Activated CD4-positive, alpha-beta memory T cell treated with anti-CD3 and anti-CD28 coated beads for 36 hours (primary cell): ENCODE results near the gene LRMDA. TPM values are rescaled to one million over a fixed set of nuclear protein-coding genes. Genes with fewer than 3 reads are reported as not detected.

Source experiments
- CTCF ChIA-PET: fragments of 350-600 bp; sonication (Branson Sonifier 250); formaldehyde crosslinking; loops from one replicate; lab custom pipeline; 2021; ENCODE audit warnings: antibody characterized with exemption, inconsistent platforms; lab: Charles Lee
- POLR2A ChIA-PET: fragments of 350-600 bp; sonication (Branson Sonifier 250); formaldehyde crosslinking; loops from one replicate; lab custom pipeline; 2021; ENCODE audit warnings: antibody characterized with exemption; lab: Charles Lee
- DNase-seq: peaks from one replicate; pipeline ENCODE4 v3.0.0-alpha.2; 2020
- H3K27ac Mint-ChIP-seq: one replicate; pipeline ENCODE4 v1.8.0; 2021; ENCODE audit warnings: mixed read lengths
- H3K27me3 Mint-ChIP-seq: one replicate; pipeline ENCODE4 v1.8.0; 2021; ENCODE audit warnings: mixed read lengths
- H3K36me3 Mint-ChIP-seq: one replicate; pipeline ENCODE4 v1.8.0; 2021; ENCODE audit warnings: mixed read lengths
- H3K4me1 Mint-ChIP-seq: one replicate; pipeline ENCODE4 v1.8.0; 2021; ENCODE audit warnings: low read depth, mixed read lengths
- H3K4me3 Mint-ChIP-seq: one replicate; pipeline ENCODE4 v1.8.0; 2021; ENCODE audit warnings: mild to moderate bottlenecking, mixed read lengths
- H3K9me3 Mint-ChIP-seq: one replicate; pipeline ENCODE4 v1.8.0; 2021; ENCODE audit warnings: mixed read lengths
- intact Hi-C: fragments of 100-400 bp; cut with micrococcal nuclease; formaldehyde crosslinking; loops from one replicate; pipeline ENCODE4 v1.15.1; 2023
- total RNA-seq, 2 experiments: library from RNA; stranded (reverse); gene quantifications; one replicate each; pipeline ENCODE4 v1.2.3, GENCODE V29; 2021

The LRMDA gene
- total RNA-seq, 2 experiments from 2014 or later, result not detected

GRCh38 chr10:75528392-75528791 lies 97.0 kb downstream of the LRMDA start:
- no peak overlapping the region for H3K27ac Mint-ChIP-seq
- H3K4me1 Mint-ChIP-seq, result no peaks in the 10 kb centered on the region
- no peaks in the 10 kb centered on the region for H3K36me3 Mint-ChIP-seq
- intact Hi-C loops, result no loop called here
- no peaks in the 10 kb centered on the region for H3K9me3 Mint-ChIP-seq
- peaks cover 8% of the 10 kb centered on the region for H3K27me3 Mint-ChIP-seq
- no peak overlapping the region for H3K4me3 Mint-ChIP-seq
- no peak for DNase-seq
- CTCF ChIA-PET, result no interaction called here
- POLR2A ChIA-PET, result no interaction called here

- Mint-ChIP-seq H3K27me3 (peaks cover 5% of the 10 kb centered on the region), H3K9me3 (no peaks in the 10 kb centered on the region), H3K27ac (no peak overlapping the region), H3K36me3 (no peaks in the 10 kb centered on the region), H3K4me3 (no peak overlapping the region), H3K4me1 (no peaks in the 10 kb centered on the region)
- ChIA-PET CTCF (no interaction called here), POLR2A (no interaction called here)
- intact Hi-C loops, result no loop called here
- no peak for DNase-seq
Measured at GRCh38 chr10:75530299-75530698, 98.9 kb downstream of the LRMDA start.

GRCh38 chr10:75531571-75532031 lies 100.2 kb downstream of the LRMDA start:
- CTCF ChIA-PET, result no interaction called here
- POLR2A ChIA-PET, result no interaction called here
- no peaks in the 10 kb centered on the region for H3K36me3 Mint-ChIP-seq

GRCh38 chr10:75532253-75532924 lies 101.0 kb downstream of the LRMDA start:
- DNase-seq, result no peak
- Mint-ChIP-seq H3K27ac (no peak overlapping the region), H3K4me1 (no peaks in the 10 kb centered on the region), H3K36me3 (no peaks in the 10 kb centered on the region), H3K27me3 (peaks cover 5% of the 10 kb centered on the region), H3K9me3 (no peaks in the 10 kb centered on the region), H3K4me3 (no peak overlapping the region)
- ChIA-PET CTCF (no interaction called here), POLR2A (no interaction called here)
- intact Hi-C loops, result no loop called here

More at GRCh38 chr10:75531571-75532031, 100.2 kb downstream of the LRMDA start:
- DNase-seq, result no peak
- intact Hi-C loops, result no loop called here
- no peak overlapping the region for H3K27ac Mint-ChIP-seq
- peaks cover 7% of the 10 kb centered on the region for H3K27me3 Mint-ChIP-seq
- H3K4me1 Mint-ChIP-seq, result no peaks in the 10 kb centered on the region
- no peak overlapping the region for H3K4me3 Mint-ChIP-seq
- H3K9me3 Mint-ChIP-seq, result no peaks in the 10 kb centered on the region

GRCh38 chr10:75538144-75538543 lies 106.7 kb downstream of the LRMDA start:
- DNase-seq, result no peak
- Mint-ChIP-seq H3K9me3 (no peaks in the 10 kb centered on the region), H3K36me3 (no peaks in the 10 kb centered on the region), H3K27ac (no peak overlapping the region), H3K4me3 (no peak overlapping the region), H3K4me1 (no peaks in the 10 kb centered on the region), H3K27me3 (peaks cover 8% of the 10 kb centered on the region)
- intact Hi-C loops, result no loop called here
- ChIA-PET POLR2A (no interaction called here), CTCF (no interaction called here)

GRCh38 chr10:75538765-75539164 lies 107.3 kb downstream of the LRMDA start:
- Mint-ChIP-seq H3K4me1 (no peaks in the 10 kb centered on the region), H3K27ac (no peak overlapping the region), H3K9me3 (no peaks in the 10 kb centered on the region), H3K4me3 (no peak overlapping the region), H3K36me3 (no peaks in the 10 kb centered on the region), H3K27me3 (peaks cover 8% of the 10 kb centered on the region)
- intact Hi-C loops, result no loop called here
- ChIA-PET CTCF (no interaction called here), POLR2A (no interaction called here)
- DNase-seq, result no peak

GRCh38 chr10:75540357-75540966 lies 109.0 kb downstream of the LRMDA start:
- DNase-seq, result no peak
- CTCF ChIA-PET, result no interaction called here
- intact Hi-C loops, result no loop called here
- Mint-ChIP-seq H3K9me3 (no peaks in the 10 kb centered on the region), H3K4me3 (no peak overlapping the region), H3K36me3 (no peaks in the 10 kb centered on the region), H3K4me1 (no peaks in the 10 kb centered on the region), H3K27ac (no peak overlapping the region), H3K27me3 (peaks cover 12% of the 10 kb centered on the region)
- POLR2A ChIA-PET, result no interaction called here

- Mint-ChIP-seq H3K9me3 (no peaks in the 10 kb centered on the region), H3K27me3 (peaks cover 11% of the 10 kb centered on the region), H3K4me3 (no peak overlapping the region), H3K4me1 (no peaks in the 10 kb centered on the region), H3K36me3 (no peaks in the 10 kb centered on the region), H3K27ac (no peak overlapping the region)
- intact Hi-C loops, result no loop called here
- ChIA-PET POLR2A (no interaction called here), CTCF (no interaction called here)
- DNase-seq, result no peak
Measured at GRCh38 chr10:75540981-75541380, 109.6 kb downstream of the LRMDA start.

GRCh38 chr10:75541411-75541810 lies 110.0 kb downstream of the LRMDA start:
- Mint-ChIP-seq H3K4me1 (no peaks in the 10 kb centered on the region), H3K9me3 (no peaks in the 10 kb centered on the region), H3K4me3 (no peak overlapping the region), H3K36me3 (no peaks in the 10 kb centered on the region), H3K27me3 (peaks cover 10% of the 10 kb centered on the region), H3K27ac (no peak overlapping the region)
- DNase-seq, result no peak
- intact Hi-C loops, result no loop called here
- ChIA-PET CTCF (no interaction called here), POLR2A (no interaction called here)

GRCh38 chr10:75542084-75542483 lies 110.7 kb downstream of the LRMDA start:
- POLR2A ChIA-PET, result no interaction called here
- Mint-ChIP-seq H3K36me3 (no peaks in the 10 kb centered on the region), H3K9me3 (no peaks in the 10 kb centered on the region), H3K4me3 (no peak overlapping the region), H3K27me3 (peaks cover 10% of the 10 kb centered on the region), H3K27ac (no peak overlapping the region), H3K4me1 (no peaks in the 10 kb centered on the region)
- CTCF ChIA-PET, result no interaction called here
- intact Hi-C loops, result no loop called here
- DNase-seq, result no peak

- POLR2A ChIA-PET, result no interaction called here
- H3K27ac Mint-ChIP-seq, result no peak overlapping the region
Measured at GRCh38 chr10:75542906-75543305, 111.5 kb downstream of the LRMDA start.

GRCh38 chr10:75544386-75544785 lies 113.0 kb downstream of the LRMDA start:
- CTCF ChIA-PET, result no interaction called here
- POLR2A ChIA-PET, result no interaction called here
- no peaks in the 10 kb centered on the region for H3K9me3 Mint-ChIP-seq
- intact Hi-C loops, result no loop called here
- no peak overlapping the region for H3K27ac Mint-ChIP-seq
- H3K36me3 Mint-ChIP-seq, result no peaks in the 10 kb centered on the region
- peaks cover 8% of the 10 kb centered on the region for H3K27me3 Mint-ChIP-seq
- no peak for DNase-seq
- no peaks in the 10 kb centered on the region for H3K4me1 Mint-ChIP-seq
- H3K4me3 Mint-ChIP-seq, result no peak overlapping the region

More at GRCh38 chr10:75542906-75543305, 111.5 kb downstream of the LRMDA start:
- H3K27me3 Mint-ChIP-seq, result peaks cover 10% of the 10 kb centered on the region
- no peak for DNase-seq
- intact Hi-C loops, result no loop called here
- no peaks in the 10 kb centered on the region for H3K9me3 Mint-ChIP-seq
- no peak overlapping the region for H3K4me3 Mint-ChIP-seq
- CTCF ChIA-PET, result no interaction called here
- no peaks in the 10 kb centered on the region for H3K4me1 Mint-ChIP-seq
- no peaks in the 10 kb centered on the region for H3K36me3 Mint-ChIP-seq
